ENCODE results near the gene STAM. TPM values are rescaled to one million over a fixed set of nuclear protein-coding genes. Genes with fewer than 3 reads are reported as not detected.
A peak's percentile ranks its signal among the peaks of the same experiment; 100 is the strongest.

Gene STAM
- total and polyA plus RNA-seq, 2 donors from 2014 or later: 10.3 to 26.1 TPM

DNA sequence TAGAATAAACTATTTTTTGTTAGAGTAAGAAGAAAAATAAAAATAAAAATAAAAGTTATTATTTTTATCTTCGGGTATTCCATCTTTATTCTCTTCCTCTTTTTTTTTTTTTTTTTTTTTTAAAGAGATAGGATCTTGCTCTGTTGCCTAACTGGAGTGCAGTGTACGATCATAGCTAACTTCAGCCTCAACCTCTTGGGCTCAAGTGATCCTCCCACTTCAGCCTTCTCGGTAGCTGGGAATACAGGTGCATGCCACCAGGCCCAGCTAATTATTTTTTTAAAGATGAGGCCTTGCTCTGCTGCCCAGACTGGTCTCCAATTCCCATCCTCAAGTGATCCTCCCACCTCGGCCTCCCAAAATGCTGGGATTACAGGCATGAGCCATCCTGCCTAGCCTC, 15.4 kb downstream of the STAM start:
- FAIRE-seq: peak; percentile 71
- DNase-seq: no peak

DNA sequence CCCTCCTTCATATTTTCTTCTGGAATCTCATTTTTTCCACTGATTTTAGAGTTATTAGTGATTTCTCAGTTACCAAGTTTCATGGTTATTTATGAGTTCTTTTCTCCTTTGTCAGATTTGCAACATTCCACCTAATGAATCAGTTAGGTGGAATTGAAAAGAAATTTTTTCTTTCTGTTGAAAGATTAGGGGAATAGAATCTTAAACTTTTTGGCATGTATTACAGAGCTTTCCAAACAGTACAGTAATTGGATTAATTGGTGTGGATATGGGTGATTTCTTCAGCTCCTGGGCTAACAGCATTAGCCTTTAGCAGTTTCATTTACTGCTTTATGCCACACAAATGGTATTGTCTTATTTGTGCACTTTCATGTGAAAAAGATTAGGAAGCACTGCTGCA, 17.0 kb downstream of the STAM start:
- peaks cover 0 to 3% (median 0%) of the 10 kb centered on the region in 3 donors for H3K4me1 ChIP-seq (ENCODE audit: control insufficient read depth in 2 of 3, insufficient read depth in 2 of 3, low read depth in 1 of 3, low read length in 3 of 3)
- FAIRE-seq (no peak), DNase-seq (no peak)
- H3K9ac ChIP-seq (ENCODE audit: low read length in 3 of 3): no peak overlapping the region
- H3K36me3 ChIP-seq (ENCODE audit: control insufficient read depth in 2 of 3, insufficient read depth in 3 of 3, low read length in 3 of 3): peaks cover 0 to 4% (median 0%) of the 10 kb centered on the region in 3 donors
- no peak overlapping the region for H3K27ac ChIP-seq (ENCODE audit: low read depth in 2 of 2, low read length in 2 of 2)
- TF ChIP-seq, protein P1, sequence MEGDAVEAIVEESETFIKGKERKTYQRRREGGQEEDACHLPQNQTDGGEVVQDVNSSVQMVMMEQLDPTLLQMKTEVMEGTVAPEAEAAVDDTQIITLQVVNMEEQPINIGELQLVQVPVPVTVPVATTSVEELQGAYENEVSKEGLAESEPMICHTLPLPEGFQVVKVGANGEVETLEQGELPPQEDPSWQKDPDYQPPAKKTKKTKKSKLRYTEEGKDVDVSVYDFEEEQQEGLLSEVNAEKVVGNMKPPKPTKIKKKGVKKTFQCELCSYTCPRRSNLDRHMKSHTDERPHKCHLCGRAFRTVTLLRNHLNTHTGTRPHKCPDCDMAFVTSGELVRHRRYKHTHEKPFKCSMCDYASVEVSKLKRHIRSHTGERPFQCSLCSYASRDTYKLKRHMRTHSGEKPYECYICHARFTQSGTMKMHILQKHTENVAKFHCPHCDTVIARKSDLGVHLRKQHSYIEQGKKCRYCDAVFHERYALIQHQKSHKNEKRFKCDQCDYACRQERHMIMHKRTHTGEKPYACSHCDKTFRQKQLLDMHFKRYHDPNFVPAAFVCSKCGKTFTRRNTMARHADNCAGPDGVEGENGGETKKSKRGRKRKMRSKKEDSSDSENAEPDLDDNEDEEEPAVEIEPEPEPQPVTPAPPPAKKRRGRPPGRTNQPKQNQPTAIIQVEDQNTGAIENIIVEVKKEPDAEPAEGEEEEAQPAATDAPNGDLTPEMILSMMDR (IDR thresholded peaks at IDR 0.05; ENCODE audit: borderline replicate concordance, extremely low read depth, insufficient read depth): no peak
- H3K9me3 ChIP-seq (ENCODE audit: control insufficient read depth in 2 of 3, insufficient read depth in 1 of 3, low read length in 3 of 3): no peaks in the 10 kb centered on the region
- no peaks in the 10 kb centered on the region for H3K27me3 ChIP-seq (ENCODE audit: control insufficient read depth, insufficient read depth, low read length)
- no peak overlapping the region for H3K4me3 ChIP-seq (ENCODE audit: low read length in 3 of 3)
- intact Hi-C loops (cut with DNase I): no loop called here

More for the DNA sequence above, 15.4 kb downstream of the STAM start:
- no peak overlapping the region for H3K27ac ChIP-seq (ENCODE audit: low read depth in 2 of 2, low read length in 2 of 2)
- H3K27me3 ChIP-seq (ENCODE audit: control insufficient read depth, insufficient read depth, low read length): no peaks in the 10 kb centered on the region
- no peaks in the 10 kb centered on the region for H3K9me3 ChIP-seq (ENCODE audit: control insufficient read depth in 2 of 3, insufficient read depth in 1 of 3, low read length in 3 of 3)
- H3K4me1 ChIP-seq (ENCODE audit: control insufficient read depth in 2 of 3, insufficient read depth in 2 of 3, low read depth in 1 of 3, low read length in 3 of 3): peaks cover 0 to 3% (median 0%) of the 10 kb centered on the region in 3 donors
- H3K9ac ChIP-seq (ENCODE audit: low read length in 3 of 3): no peak overlapping the region
- TF ChIP-seq, protein P1 (IDR thresholded peaks at IDR 0.05; ENCODE audit: borderline replicate concordance, extremely low read depth, insufficient read depth): no peak
- H3K36me3 ChIP-seq (ENCODE audit: control insufficient read depth in 2 of 3, insufficient read depth in 3 of 3, low read length in 3 of 3): peaks cover 0 to 4% (median 0%) of the 10 kb centered on the region in 3 donors
- intact Hi-C loops (cut with DNase I): no loop called here
- no peak overlapping the region for H3K4me3 ChIP-seq (ENCODE audit: low read length in 3 of 3)

DNA sequence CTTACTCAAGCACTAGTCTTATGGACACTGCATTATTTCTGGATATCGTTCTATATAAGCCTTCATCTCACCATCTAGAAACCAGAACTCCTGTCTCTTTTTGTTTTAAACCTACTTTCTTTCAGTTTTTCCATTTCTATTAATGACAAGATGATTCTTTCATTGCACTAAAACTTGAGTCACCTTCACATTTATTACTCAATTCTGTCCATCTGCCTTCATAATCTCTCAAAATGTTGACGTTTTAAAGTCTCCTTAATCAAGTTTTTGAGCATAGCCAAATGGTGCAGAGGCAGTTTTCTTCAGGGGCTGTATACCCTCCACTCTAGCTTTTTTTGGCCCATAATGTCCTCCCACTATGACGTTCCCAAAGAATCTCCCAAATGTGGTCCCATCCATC, 17.6 kb downstream of the STAM start:
- Histone ChIP-seq H3K4me3 (ENCODE audit: low read length in 3 of 3) (no peak overlapping the region), H3K27me3 (ENCODE audit: control insufficient read depth, insufficient read depth, low read length) (no peaks in the 10 kb centered on the region), H3K9ac (ENCODE audit: low read length in 3 of 3) (no peak overlapping the region), H3K4me1 (ENCODE audit: control insufficient read depth in 2 of 3, insufficient read depth in 2 of 3, low read depth in 1 of 3, low read length in 3 of 3) (peaks cover 0 to 3% (median 0%) of the 10 kb centered on the region in 3 donors), H3K36me3 (ENCODE audit: control insufficient read depth in 2 of 3, insufficient read depth in 3 of 3, low read length in 3 of 3) (peaks cover 0 to 4% (median 0%) of the 10 kb centered on the region in 3 donors), H3K27ac (ENCODE audit: low read depth in 2 of 2, low read length in 2 of 2) (no peak overlapping the region), H3K9me3 (ENCODE audit: control insufficient read depth in 2 of 3, insufficient read depth in 1 of 3, low read length in 3 of 3) (no peaks in the 10 kb centered on the region)
- TF ChIP-seq, protein P1 (IDR thresholded peaks at IDR 0.05; ENCODE audit: borderline replicate concordance, extremely low read depth, insufficient read depth): no peak
- intact Hi-C loops (cut with DNase I): no loop called here
- DNase-seq (no peak), FAIRE-seq (no peak)

Data from kidney (tissue), 14 donors.